Thymus (tissue), 11 donors: Measurements from ENCODE around the gene SLC6A3. TPM values are rescaled to one million over a fixed set of nuclear protein-coding genes. Genes with fewer than 3 reads are reported as not detected.
A peak's percentile ranks its signal among the peaks of the same experiment; 100 is the strongest.
"Not testable (repeated sequence)": the region's sequence is repeated elsewhere in the genome, so short reads cannot be mapped to it uniquely, and the experiment has no call there.

Source experiments
- DNase-seq, 9 donors: peaks; one replicate each; pipeline ENCODE4 v3.0.0-alpha.2; 2013; ENCODE audit warnings: low spot score in 9 of 9, low read depth in 6 of 9, missing footprints in 1 of 9
- H3K27ac ChIP-seq, 2 donors: one replicate each; pipeline ENCODE4 v1.5.1; 2013; ENCODE audit warnings: control low read depth in 1 of 2, low read depth in 1 of 2, low read length in 1 of 2, mild to moderate bottlenecking in 1 of 2, moderate library complexity in 1 of 2
- H3K27me3 ChIP-seq, 2 donors: one replicate each; pipeline ENCODE4 v1.5.1; 2013; ENCODE audit warnings: low read length in 1 of 2; ENCODE audit not compliant: control insufficient read depth in 2 of 2, insufficient read depth in 1 of 2
- H3K36me3 ChIP-seq, 2 donors: one replicate each; pipeline ENCODE4 v1.5.1; 2013; ENCODE audit warnings: low read length in 1 of 2, mild to moderate bottlenecking in 1 of 2, moderate library complexity in 1 of 2; ENCODE audit not compliant: control insufficient read depth in 2 of 2, insufficient read depth in 2 of 2
- H3K4me1 ChIP-seq, 2 donors: one replicate each; pipeline ENCODE4 v1.5.1; 2013; ENCODE audit warnings: low read length in 2 of 2; ENCODE audit not compliant: control insufficient read depth in 2 of 2, insufficient read depth in 2 of 2
- H3K4me3 ChIP-seq, 2 donors: one replicate each; pipeline ENCODE4 v1.5.1; 2013; ENCODE audit warnings: low read length in 2 of 2, control low read depth in 1 of 2, mild to moderate bottlenecking in 1 of 2
- H3K9me3 ChIP-seq, 2 donors: one replicate each; pipeline ENCODE4 v1.5.1; 2013; ENCODE audit warnings: low read length in 1 of 2, mild to moderate bottlenecking in 1 of 2; ENCODE audit not compliant: control insufficient read depth in 2 of 2, insufficient read depth in 1 of 2
- WGBS: extraction: QIAGEN DNeasy Blood & Tissue Kit; methylation state at CpG from one replicate; pipeline ENCODE4 v1.1.7; 2013; 5-methylcytosine and 5-hydroxymethylcytosine counted together
- polyA plus RNA-seq: library from polyadenylated mRNA; stranded (reverse); fragments of 200-250 nt; gene quantifications from one replicate; pipeline ENCODE4 v1.2.3, GENCODE V29; 2013
- total RNA-seq: library from RNA; stranded (reverse); fragments of 120-200 nt; gene quantifications from one replicate; pipeline ENCODE4 v1.2.4, GENCODE V29; 2013
- donor health status: healthy.

Gene SLC6A3
- total and polyA plus RNA-seq, 2 donors, result 0.33 to 14.9 TPM

GRCh38 chr5:1480217-1480616, 35.0 kb upstream of the SLC6A3 start:
- Histone ChIP-seq H3K4me3 (no peak overlapping the region), H3K36me3 (peaks cover 17 to 41% of the 10 kb centered on the region in 2 donors), H3K27me3 (no peaks in the 10 kb centered on the region), H3K9me3 (peaks cover 0 to 2% of the 10 kb centered on the region in 2 donors), H3K27ac (no peak overlapping the region), H3K4me1 (no peaks in the 10 kb centered on the region)
- no peak for DNase-seq
- WGBS, result 91% methylated on average over 14 of the region's 14 CpGs

- DNase-seq, result peak in 4 of 9 donors; percentile 13 to 51 (median 41)
- no peak overlapping the region for H3K27ac ChIP-seq
- H3K36me3 ChIP-seq, result peaks cover 17 to 45% of the 10 kb centered on the region in 2 donors
- peaks cover 0 to 2% of the 10 kb centered on the region in 2 donors for H3K9me3 ChIP-seq
- no peaks in the 10 kb centered on the region for H3K4me1 ChIP-seq
- H3K27me3 ChIP-seq, result no peaks in the 10 kb centered on the region
- WGBS, result 56% methylated on average over 21 of the region's 21 CpGs
- no peak overlapping the region for H3K4me3 ChIP-seq
Measured at GRCh38 chr5:1479581-1480188, 34.4 kb upstream of the SLC6A3 start.

GRCh38 chr5:1479066-1479465, 33.8 kb upstream of the SLC6A3 start:
- Histone ChIP-seq H3K27ac (no peak overlapping the region), H3K36me3 (peaks cover 17 to 48% of the 10 kb centered on the region in 2 donors), H3K9me3 (peaks cover 0 to 2% of the 10 kb centered on the region in 2 donors), H3K4me3 (no peak overlapping the region), H3K4me1 (no peaks in the 10 kb centered on the region), H3K27me3 (no peaks in the 10 kb centered on the region)
- 97% methylated on average over 7 of the region's 7 CpGs for WGBS
- DNase-seq, result no peak

- Histone ChIP-seq H3K4me1 (no peaks in the 10 kb centered on the region), H3K36me3 (peaks cover 17 to 44% of the 10 kb centered on the region in 2 donors), H3K27ac (no peak overlapping the region), H3K27me3 (no peaks in the 10 kb centered on the region), H3K9me3 (peaks cover 0 to 2% of the 10 kb centered on the region in 2 donors), H3K4me3 (no peak overlapping the region)
- 97% methylated on average over 13 of the region's 13 CpGs for WGBS
- DNase-seq, result no peak
Measured at GRCh38 chr5:1478271-1479035, 33.2 kb upstream of the SLC6A3 start.

- Histone ChIP-seq H3K27me3 (no peaks in the 10 kb centered on the region), H3K9me3 (peaks cover 0 to 2% of the 10 kb centered on the region in 2 donors), H3K4me3 (no peak overlapping the region), H3K4me1 (no peaks in the 10 kb centered on the region), H3K36me3 (peaks cover 17 to 48% of the 10 kb centered on the region in 2 donors), H3K27ac (no peak overlapping the region)
- 95% methylated on average over 16 of the region's 16 CpGs for WGBS
- DNase-seq, result no peak
Measured at GRCh38 chr5:1477341-1477740, 32.1 kb upstream of the SLC6A3 start.

GRCh38 chr5:1476967-1477310, 31.7 kb upstream of the SLC6A3 start:
- Histone ChIP-seq H3K4me1 (no peaks in the 10 kb centered on the region), H3K9me3 (peaks cover 0 to 2% of the 10 kb centered on the region in 2 donors), H3K27me3 (no peaks in the 10 kb centered on the region), H3K27ac (peak overlapping the region in 1 of 2 donors; percentile 26), H3K4me3 (no peak overlapping the region), H3K36me3 (peaks cover 17 to 47% of the 10 kb centered on the region in 2 donors)
- no peak for DNase-seq
- 97% methylated on average over 11 of the region's 11 CpGs for WGBS

- no peaks in the 10 kb centered on the region for H3K4me1 ChIP-seq
- H3K4me3 ChIP-seq, result no peak overlapping the region
- H3K9me3 ChIP-seq, result peaks cover 0 to 2% of the 10 kb centered on the region in 2 donors
- H3K27me3 ChIP-seq, result no peaks in the 10 kb centered on the region
- no peak overlapping the region for H3K27ac ChIP-seq
- peaks cover 17 to 45% of the 10 kb centered on the region in 2 donors for H3K36me3 ChIP-seq
- WGBS, result 93% methylated on average over 28 of the region's 28 CpGs
- no peak for DNase-seq
Measured at GRCh38 chr5:1476181-1476966, 31.1 kb upstream of the SLC6A3 start.

GRCh38 chr5:1475544-1475900, 30.3 kb upstream of the SLC6A3 start:
- 94% methylated on average over 17 of the region's 17 CpGs for WGBS
- H3K36me3 ChIP-seq, result peaks cover 17 to 47% of the 10 kb centered on the region in 2 donors
- H3K27ac ChIP-seq, H3K9me3 ChIP-seq, DNase-seq, H3K4me1 ChIP-seq, H3K27me3 ChIP-seq, H3K4me3 ChIP-seq: not testable (repeated sequence)
